K562 (cell line): ENCODE measurements around the gene TRABD2B. TPM values are rescaled to one million over a fixed set of nuclear protein-coding genes. Genes with fewer than 3 reads are reported as not detected.

Source experiments
- ATAC-seq: fragments of 200-7000 bp; cut with Tn5 transposase; 3 replicates; pipeline ENCODE4 v1.9.1; 2020; ENCODE audit warnings: moderate library complexity
- BruUV-seq: library from RNA; stranded (reverse); fragments of 400-500 nt; replicated peaks from 2 replicates; lab custom pipeline; 2021; lab: Mats Ljungman, UMichigan
- CTCF ChIA-PET: fragments of 300-600 bp; formaldehyde crosslinking; extraction: SDS; loops from one replicate; lab custom pipeline; 2021; ENCODE audit warnings: low intra/inter-chr PET ratio; lab: Yijun Ruan, JAX
- POLR2A ChIA-PET: fragments of 300-600, 350-650 bp; sonication (Branson Sonifier 250); formaldehyde crosslinking; extraction: SDS; loops from one replicate; lab custom pipeline; 2021; ENCODE audit warnings: antibody characterized with exemption, inconsistent platforms; lab: Yijun Ruan, JAX
- DNase-seq, 4 experiments: peaks; one replicate each; pipeline versions ENCODE4 v3.0.0 to v3.0.0-alpha.2; 2011 to 2018; ENCODE audit warnings: low spot score in 3 of 4, mixed read lengths in 3 of 4; ENCODE audit errors: extremely low read depth in 1 of 4
- FAIRE-seq: peaks from 2 replicates; lab custom pipeline; 2011; peaks lifted over from hg19 to GRCh38; lab: Jason Lieb, UNC
- H2AFZ ChIP-seq: 2 replicates; pipeline ENCODE4 v1.6.0; 2011; ENCODE audit warnings: low read depth, low read length, control low read depth, inconsistent platforms
- H3K27ac ChIP-seq: fragments of 200-600 bp; 3 replicates; pipeline ENCODE4 v1.8.0; 2011; ENCODE audit warnings: low read depth, mild to moderate bottlenecking, control low read depth, inconsistent platforms, low read length, moderate library complexity, mixed read lengths; ENCODE audit errors: extremely low read depth
- H3K27me3 ChIP-seq, 2 experiments: fragments of 300-600 bp in 1 of 2; 2 replicates in 1 of 2; 3 replicates in 1 of 2; pipeline versions ENCODE4 v1.6.0 to v1.8.0; 2011; ENCODE audit warnings: inconsistent platforms in 2 of 2, low read length in 2 of 2, mild to moderate bottlenecking in 1 of 2, mixed read lengths in 1 of 2, moderate library complexity in 1 of 2; ENCODE audit not compliant: control insufficient read depth in 2 of 2, insufficient read depth in 2 of 2
- H3K36me3 ChIP-seq: fragments of 300-600 bp; 3 replicates; pipeline ENCODE4 v1.8.0; 2011; ENCODE audit warnings: mild to moderate bottlenecking, low read length, inconsistent platforms; ENCODE audit not compliant: control insufficient read depth, insufficient read depth
- H3K4me1 ChIP-seq, 2 experiments: fragments of 200-600 bp in 1 of 2; replicated peaks in 1 of 2; 2 replicates in 1 of 2; 3 replicates in 1 of 2; pipeline versions ENCODE4 v1.5.1 to v1.8.0; 2011; ENCODE audit warnings: inconsistent platforms in 2 of 2, low read length in 2 of 2, mild to moderate bottlenecking in 1 of 2, mixed read lengths in 1 of 2, moderate library complexity in 1 of 2; ENCODE audit not compliant: control insufficient read depth in 2 of 2, insufficient read depth in 2 of 2
- H3K4me2 ChIP-seq: 2 replicates; pipeline ENCODE4 v1.6.1; 2011; ENCODE audit warnings: low read length, control low read depth, inconsistent platforms, mixed read lengths; ENCODE audit not compliant: insufficient read depth
- H3K4me3 ChIP-seq: fragments of 200-600 bp; sonication (generic), shearing (Covaris generic); 2 replicates; pipeline ENCODE4 v1.5.1; 2016; ENCODE audit warnings: control low read depth, inconsistent platforms
- H3K79me2 ChIP-seq: fragments of 200-600 bp; 3 replicates; pipeline ENCODE4 v1.8.0; 2011; ENCODE audit warnings: low read length, inconsistent platforms; ENCODE audit not compliant: control insufficient read depth, insufficient read depth
- H3K9ac ChIP-seq, 2 experiments: 2 replicates each; pipeline versions ENCODE4 v1.6.0 to v1.6.1; 2011; ENCODE audit warnings: low read depth in 2 of 2, low read length in 2 of 2, control low read depth in 1 of 2, inconsistent platforms in 1 of 2, mild to moderate bottlenecking in 1 of 2, mixed read lengths in 1 of 2; ENCODE audit not compliant: insufficient read depth in 1 of 2
- H3K9me1 ChIP-seq: one replicate; pipeline ENCODE4 v1.6.0; 2011; ENCODE audit warnings: inconsistent platforms, mild to moderate bottlenecking, low read length, moderate library complexity; ENCODE audit not compliant: control insufficient read depth, insufficient read depth
- H3K9me3 ChIP-seq: replicated peaks from 2 replicates; pipeline ENCODE4 v1.5.1; 2011; ENCODE audit warnings: low read depth, low read length, inconsistent platforms; ENCODE audit not compliant: control insufficient read depth, insufficient read depth
- H4K20me1 ChIP-seq: replicated peaks from 2 replicates; pipeline ENCODE4 v1.6.1; 2011; ENCODE audit warnings: low read length, inconsistent platforms, mixed read lengths; ENCODE audit not compliant: control insufficient read depth, insufficient read depth
- DNMT1 ChIP-seq: fragments of 450-650 bp; IDR thresholded peaks from 2 replicates; pipeline ENCODE4 v1.6.1; 2016; ENCODE audit warnings: antibody characterized with exemption, mild to moderate bottlenecking
- HNRNPL ChIP-seq: fragments of 200-400 bp; formaldehyde crosslinking; IDR thresholded peaks from 2 replicates; pipeline ENCODE4 v1.6.1; 2017; ENCODE audit warnings: low read depth, mild to moderate bottlenecking, low read length
- HNRNPLL ChIP-seq: fragments of 200-400 bp; formaldehyde crosslinking; IDR thresholded peaks from 2 replicates; pipeline ENCODE4 v1.6.1; 2017; ENCODE audit warnings: low read length, low read depth, mild to moderate bottlenecking; ENCODE audit not compliant: poor library complexity, severe bottlenecking
- PHB2 ChIP-seq: fragments of 450-650 bp; IDR thresholded peaks from 2 replicates; pipeline ENCODE4 v1.6.1; 2017; ENCODE audit warnings: low read depth
- TAF9B ChIP-seq: fragments of 450-650 bp; IDR thresholded peaks from 2 replicates; pipeline ENCODE4 v1.6.1; 2018; ENCODE audit warnings: mild to moderate bottlenecking; ENCODE audit not compliant: partially characterized antibody
- WGBS: fragments of 100-300 bp; shearing (Covaris generic); methylation state at CpG from one replicate; pipeline ENCODE4 v1.1.6; 2016; ENCODE audit warnings: low coverage, mixed read lengths; ENCODE audit not compliant: insufficient coverage; ENCODE audit errors: missing lambda C conversion rate; 5-methylcytosine and 5-hydroxymethylcytosine counted together
- in situ Hi-C: fragments of 300-500 bp; cut with MboI; formaldehyde crosslinking; loops from 4 replicates; pipeline ENCODE4 v1.15.0; 2018; ENCODE audit warnings: inconsistent platforms, mixed read lengths
- intact Hi-C: fragments of 100-400 bp; cut with micrococcal nuclease; formaldehyde crosslinking; loops from 2 replicates; pipeline ENCODE4 v1.14.2; 2022
- polyA plus RNA-seq, 8 experiments: library from polyadenylated mRNA; depleted of rRNA in 4 of 8; stranded (reverse) in 5 of 8; unstranded in 3 of 8; fragments of >200 nt; fragmentation: Nextera tagmentation in 2 of 8; fragmentation: Illumina TruSeq in 1 of 8; extraction: Ambion mirVana in 2 of 8; extraction: Trizol in 1 of 8; gene quantifications; 2 replicates each; pipeline versions ENCODE4 v1.2.1 to v1.2.3, GENCODE V29; 2011 to 2014; ENCODE audit warnings: inconsistent platforms in 1 of 8, missing spikeins in 1 of 8
- total RNA-seq, 7 experiments: library from RNA; depleted of rRNA in 6 of 7; stranded (reverse); fragments of >200 nt in 6 of 7; fragmentation: Illumina TruSeq in 2 of 7; extraction: Trizol in 2 of 7; gene quantifications; 2 replicates each; pipeline versions ENCODE4 v1.2.1 to v1.2.3, GENCODE V29; 2011 to 2021; ENCODE audit warnings: low replicate concordance in 1 of 7

Gene TRABD2B
- total and polyA plus RNA-seq, 9 of the 15 experiments (the other 6 are each of a cell fraction or from before 2014, with no cell fraction given) = not detected

DNA sequence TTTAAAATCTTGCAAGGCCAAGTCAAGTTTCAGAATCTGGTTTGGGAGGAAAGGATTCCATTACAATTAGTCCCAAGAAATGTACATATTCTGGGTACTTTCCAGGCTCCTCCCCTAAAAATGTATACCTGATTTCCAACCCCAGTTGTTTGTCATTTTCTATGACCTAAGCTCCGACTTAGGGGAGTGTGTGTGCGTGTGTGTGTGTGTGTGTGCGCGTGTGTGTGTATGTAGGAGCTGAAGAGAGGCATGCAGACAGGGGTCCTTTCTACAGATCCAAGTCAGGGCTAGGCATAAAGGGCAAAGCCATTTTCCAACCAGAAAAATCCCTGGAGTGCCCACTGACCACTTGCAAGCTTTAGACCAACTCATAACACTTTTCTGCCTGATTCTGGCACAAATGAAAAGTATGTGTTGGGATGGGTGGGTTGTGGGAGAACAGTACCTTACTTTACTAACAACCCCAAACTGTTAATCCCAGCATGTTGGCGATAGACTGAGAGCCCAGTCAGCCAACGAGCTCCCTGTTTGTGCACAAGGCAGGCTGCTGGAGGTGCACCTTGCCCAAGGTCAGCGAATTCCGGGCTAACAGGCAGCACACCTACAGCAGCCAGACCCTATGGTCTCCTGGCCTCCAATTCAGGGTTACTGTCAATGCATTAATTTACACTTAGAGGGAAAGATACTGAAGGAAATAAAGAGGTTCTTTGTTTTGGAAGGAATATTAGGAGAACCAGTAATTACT lies 1.7 kb downstream of the TRABD2B start:
- peaks cover 0 to 5% of the 10 kb centered on the region in 2 experiments; a peak in 2 of 5 replicates for H3K4me1 ChIP-seq
- DNase-seq = no peak
- H4K20me1 ChIP-seq = 0 out of 2 replicates have a peak, but pooled peaks cover 4% of the 10 kb centered on the region
- BruUV-seq = no TSS peak
- intact Hi-C loops (no loop called here), in situ Hi-C loops (no loop called here)
- no peak for TF ChIP-seq HNRNPL
- no peak for TF ChIP-seq PHB2
- no peak for TF ChIP-seq TAF9B
- TF ChIP-seq HNRNPLL = no peak
- TF ChIP-seq DNMT1 = no peak
- no peaks in the 10 kb centered on the region for H3K79me2 ChIP-seq
- no peak for ATAC-seq
- 0% methylated on average over 8 of the region's 8 CpGs for WGBS
- H3K36me3 ChIP-seq = no peaks in the 10 kb centered on the region
- no peak overlapping the region for H3K27ac ChIP-seq
- H3K9me1 ChIP-seq = no peaks in the 10 kb centered on the region
- CTCF ChIA-PET = interaction anchor here (1.1 kb wide), 1 partner anchor 225 kb away, joined by 3 read pairs; no protein-coding TSS in a partner anchor
- no peak for FAIRE-seq
- peaks cover 19 to 47% of the 10 kb centered on the region in 2 experiments for H3K27me3 ChIP-seq
- no peak overlapping the region for H3K9ac ChIP-seq
- H3K4me3 ChIP-seq = no peak overlapping the region
- POLR2A ChIA-PET = no interaction called here
- no peaks in the 10 kb centered on the region for H3K9me3 ChIP-seq
- no peak overlapping the region for H2AFZ ChIP-seq
- H3K4me2 ChIP-seq = no peak overlapping the region
